AG10803 (cell line): ENCODE measurements around the gene DUSP14.
"Not testable (repeated sequence)": the region's sequence is repeated elsewhere in the genome, so short reads cannot be mapped to it uniquely, and the experiment has no call there.

ENCODE experiments used
- DNase-seq: peaks from one replicate; pipeline ENCODE4 v3.0.0; 2010; ENCODE audit warnings: low read depth
- H3K4me3 ChIP-seq: 2 replicates; pipeline ENCODE4 v1.5.1; 2011; ENCODE audit warnings: mild to moderate bottlenecking, low read length, control low read depth
- TF ChIP-seq, protein P1 (sequence below): conservative IDR thresholded peaks from 2 replicates; pipeline ENCODE4 v1.5.1; 2011; ENCODE audit warnings: mild to moderate bottlenecking, low read length, control low read depth, inconsistent platforms

Gene DUSP14, protein sequence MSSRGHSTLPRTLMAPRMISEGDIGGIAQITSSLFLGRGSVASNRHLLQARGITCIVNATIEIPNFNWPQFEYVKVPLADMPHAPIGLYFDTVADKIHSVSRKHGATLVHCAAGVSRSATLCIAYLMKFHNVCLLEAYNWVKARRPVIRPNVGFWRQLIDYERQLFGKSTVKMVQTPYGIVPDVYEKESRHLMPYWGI

GRCh38 chr17:37489197-37490001 lies at the start of gene DUSP14:
DUSP14 (plus strand) TSS chr17:37489891; CDS start chr17:37512273, 22,382 bp downstream.
- H3K4me3 ChIP-seq = peak within 1 kb of the TSS; percentile 87
- peak; percentile 80 for DNase-seq
- TF ChIP-seq, protein P1, sequence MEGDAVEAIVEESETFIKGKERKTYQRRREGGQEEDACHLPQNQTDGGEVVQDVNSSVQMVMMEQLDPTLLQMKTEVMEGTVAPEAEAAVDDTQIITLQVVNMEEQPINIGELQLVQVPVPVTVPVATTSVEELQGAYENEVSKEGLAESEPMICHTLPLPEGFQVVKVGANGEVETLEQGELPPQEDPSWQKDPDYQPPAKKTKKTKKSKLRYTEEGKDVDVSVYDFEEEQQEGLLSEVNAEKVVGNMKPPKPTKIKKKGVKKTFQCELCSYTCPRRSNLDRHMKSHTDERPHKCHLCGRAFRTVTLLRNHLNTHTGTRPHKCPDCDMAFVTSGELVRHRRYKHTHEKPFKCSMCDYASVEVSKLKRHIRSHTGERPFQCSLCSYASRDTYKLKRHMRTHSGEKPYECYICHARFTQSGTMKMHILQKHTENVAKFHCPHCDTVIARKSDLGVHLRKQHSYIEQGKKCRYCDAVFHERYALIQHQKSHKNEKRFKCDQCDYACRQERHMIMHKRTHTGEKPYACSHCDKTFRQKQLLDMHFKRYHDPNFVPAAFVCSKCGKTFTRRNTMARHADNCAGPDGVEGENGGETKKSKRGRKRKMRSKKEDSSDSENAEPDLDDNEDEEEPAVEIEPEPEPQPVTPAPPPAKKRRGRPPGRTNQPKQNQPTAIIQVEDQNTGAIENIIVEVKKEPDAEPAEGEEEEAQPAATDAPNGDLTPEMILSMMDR = no peak

DNA sequence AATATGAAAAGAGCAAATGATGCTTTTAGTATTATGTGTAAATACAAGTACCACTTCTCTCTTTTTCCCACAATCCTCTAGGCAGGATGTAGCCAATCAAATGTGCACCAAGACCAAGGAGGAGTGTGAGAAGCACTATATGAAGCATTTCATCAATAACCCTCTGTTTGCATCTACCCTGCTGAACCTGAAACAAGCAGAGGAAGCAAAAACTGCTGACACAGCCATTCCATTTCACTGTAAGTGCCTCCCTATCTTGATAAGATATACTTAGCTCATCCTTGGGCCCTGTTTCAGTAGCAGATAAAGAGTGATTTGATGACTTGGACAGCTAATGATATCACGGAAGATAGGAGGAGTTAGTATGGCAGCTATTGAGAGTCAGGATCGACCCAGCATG lies 49.3 kb upstream of the DUSP14 start:
- DNase-seq = no peak
- TF ChIP-seq, protein P1 = no peak
- H3K4me3 ChIP-seq = no peak overlapping the region

GRCh38 chr17:37441369-37442014 lies 48.2 kb upstream of the DUSP14 start:
- not testable (repeated sequence) for H3K4me3 ChIP-seq, DNase-seq

GRCh38 chr17:37446027-37446426 lies 43.7 kb upstream of the DUSP14 start:
- TF ChIP-seq, protein P1 = no peak
- no peak for DNase-seq
- H3K4me3 ChIP-seq = no peak overlapping the region

GRCh38 chr17:37447641-37448040 lies 42.0 kb upstream of the DUSP14 start:
- TF ChIP-seq, protein P1 = no peak
- no peak overlapping the region for H3K4me3 ChIP-seq
- peak; percentile 34 for DNase-seq

- H3K4me3 ChIP-seq = no peak overlapping the region
- TF ChIP-seq, protein P1 = no peak
- no peak for DNase-seq
These were observed 39.6 kb upstream of the DUSP14 start for GRCh38 chr17:37450112-37450511.

DNA sequence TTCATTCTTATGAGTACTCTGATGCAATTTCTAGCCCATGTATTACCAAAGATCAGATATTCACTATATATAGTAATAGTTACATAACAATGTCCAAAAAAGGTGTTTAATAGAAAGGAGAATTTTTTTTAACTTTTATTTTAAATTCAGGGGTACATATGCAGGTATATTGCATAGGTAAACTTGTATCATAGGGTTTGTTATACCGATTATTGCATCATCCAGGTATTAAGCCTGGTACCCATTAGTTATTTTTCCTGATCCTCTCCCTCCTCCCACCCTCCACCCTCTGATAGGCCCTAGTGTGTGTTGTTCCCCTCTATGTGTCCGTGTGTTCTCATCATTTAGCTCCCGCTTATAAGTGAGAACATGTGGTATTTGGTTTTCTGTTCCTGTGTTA lies 31.9 kb upstream of the DUSP14 start:
- not testable (repeated sequence) for H3K4me3 ChIP-seq, DNase-seq

- no peak overlapping the region for H3K4me3 ChIP-seq
- TF ChIP-seq, protein P1 = no peak
- DNase-seq = peak; percentile 85
These were observed 30.9 kb upstream of the DUSP14 start for GRCh38 chr17:37458805-37459204.
